Activated T-helper 2 cell treated with anti-CD3 and anti-CD28 coated beads, Interferon-gamma antibody, Interleukin-2, Interleukin-4, amounts not matched to agents 10 μg/mL and 5 μg/mL and 100 μg/mL, durations not matched to agents 14 hours and 24 hours and 36 hours (primary cell): Measurements from ENCODE around the gene NKD2. TPM values are rescaled to one million over a fixed set of nuclear protein-coding genes. Genes with fewer than 3 reads are reported as not detected.
A peak's percentile ranks its signal among the peaks of the same experiment; 100 is the strongest.

ENCODE experiments used
- DNase-seq: peaks from one replicate; pipeline ENCODE4 v3.0.0; 2021; ENCODE audit warnings: low spot score
- H3K27ac Mint-ChIP-seq: one replicate; pipeline ENCODE4 v1.8.0; 2021; ENCODE audit warnings: mixed read lengths
- H3K27me3 Mint-ChIP-seq: one replicate; pipeline ENCODE4 v1.8.0; 2021; ENCODE audit warnings: low read depth, mixed read lengths
- H3K36me3 Mint-ChIP-seq: one replicate; pipeline ENCODE4 v1.8.0; 2021; ENCODE audit warnings: low read depth, mixed read lengths
- H3K4me1 Mint-ChIP-seq: one replicate; pipeline ENCODE4 v1.8.0; 2021; ENCODE audit warnings: low read depth, mixed read lengths
- H3K4me3 Mint-ChIP-seq: one replicate; pipeline ENCODE4 v1.8.0; 2021; ENCODE audit warnings: low read depth, mild to moderate bottlenecking, moderate library complexity, mixed read lengths
- H3K9me3 Mint-ChIP-seq: one replicate; pipeline ENCODE4 v1.8.0; 2021; ENCODE audit warnings: mixed read lengths
- intact Hi-C: fragments of 100-400 bp; cut with micrococcal nuclease; formaldehyde crosslinking; loops from one replicate; pipeline ENCODE4 v1.15.1; 2023
- total RNA-seq: library from RNA; stranded (reverse); gene quantifications from 2 replicates; pipeline ENCODE4 v1.2.3, GENCODE V29; 2022

The NKD2 gene
- total RNA-seq, 1 donor from 2014 or later, result 14.4 TPM

DNA sequence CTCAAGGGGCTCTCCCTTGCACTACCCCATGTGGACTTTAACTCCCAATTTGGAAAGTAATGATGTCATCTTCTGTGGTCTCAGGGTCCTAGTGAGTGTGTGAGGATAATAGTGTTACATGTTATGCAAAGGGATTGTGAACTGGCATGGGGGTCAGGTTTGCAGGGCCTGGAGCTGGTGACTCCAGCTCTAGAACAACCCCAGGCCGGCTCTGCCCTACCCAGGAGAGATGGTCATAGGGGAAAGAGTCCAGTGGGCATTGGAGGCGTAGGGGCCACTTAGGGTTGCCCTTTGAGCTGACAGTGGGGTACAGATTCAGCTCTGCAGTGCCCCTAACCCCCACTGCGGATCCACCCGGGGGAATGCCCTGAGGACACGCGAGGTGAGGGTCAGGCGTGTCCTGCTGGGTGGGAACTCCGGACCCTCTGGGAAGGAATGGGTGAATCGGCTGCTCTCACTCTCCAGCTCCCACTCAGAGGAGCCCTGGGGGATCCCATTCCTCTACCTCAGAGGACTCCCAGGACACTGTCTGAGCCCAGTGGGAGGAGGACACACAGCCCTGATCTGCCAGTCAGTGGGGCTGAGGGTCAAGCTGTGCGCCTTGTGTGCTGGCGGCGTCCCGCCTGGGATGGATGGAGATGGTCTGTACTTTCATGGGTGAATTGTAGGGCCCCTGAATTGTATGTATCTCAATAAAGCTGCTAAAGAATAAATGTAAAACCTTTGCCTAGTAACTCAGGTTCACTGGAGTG is 2.5 kb upstream of the NKD2 start:
- Mint-ChIP-seq H3K4me1 (peaks cover 39% of the 10 kb centered on the region), H3K27me3 (peaks cover 13% of the 10 kb centered on the region), H3K4me3 (peak overlapping the region; percentile 56), H3K36me3 (peaks cover 2% of the 10 kb centered on the region), H3K9me3 (no peaks in the 10 kb centered on the region), H3K27ac (no peak overlapping the region)
- no peak for DNase-seq
- intact Hi-C loops, result loop anchor here (2.0 to 5.0 kb wide), 2 partner anchors 49 to 101 kb away; no protein-coding TSS in a partner anchor

DNA sequence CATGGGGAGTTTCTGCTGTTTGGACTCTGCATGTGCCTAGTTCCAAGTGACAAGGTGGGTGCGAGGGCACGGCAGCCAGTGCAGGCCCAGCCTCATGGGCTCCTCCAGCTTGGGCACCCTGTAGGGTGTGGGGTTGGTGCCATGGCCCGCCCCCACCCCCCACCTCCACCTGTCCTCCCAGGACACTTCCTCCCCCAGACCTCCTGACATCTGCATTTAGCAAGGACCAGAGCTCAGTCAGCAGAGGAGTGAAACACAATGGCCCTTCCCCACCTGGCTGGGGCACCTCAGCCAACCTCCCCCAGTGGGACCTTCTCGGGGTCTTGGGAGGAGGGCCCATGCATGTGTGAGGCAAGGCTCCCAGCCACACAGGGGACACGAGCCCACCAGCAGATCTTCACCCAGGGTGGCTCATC is 1.9 kb upstream of the NKD2 start:
- no peak for DNase-seq
- Mint-ChIP-seq H3K27ac (no peak overlapping the region), H3K9me3 (no peaks in the 10 kb centered on the region), H3K27me3 (peaks cover 13% of the 10 kb centered on the region), H3K36me3 (peaks cover 8% of the 10 kb centered on the region), H3K4me3 (no peak overlapping the region), H3K4me1 (peaks cover 43% of the 10 kb centered on the region)
- intact Hi-C loops, result loop anchor here (5.0 kb wide), 1 partner anchor 101 kb away; no protein-coding TSS in a partner anchor

DNA sequence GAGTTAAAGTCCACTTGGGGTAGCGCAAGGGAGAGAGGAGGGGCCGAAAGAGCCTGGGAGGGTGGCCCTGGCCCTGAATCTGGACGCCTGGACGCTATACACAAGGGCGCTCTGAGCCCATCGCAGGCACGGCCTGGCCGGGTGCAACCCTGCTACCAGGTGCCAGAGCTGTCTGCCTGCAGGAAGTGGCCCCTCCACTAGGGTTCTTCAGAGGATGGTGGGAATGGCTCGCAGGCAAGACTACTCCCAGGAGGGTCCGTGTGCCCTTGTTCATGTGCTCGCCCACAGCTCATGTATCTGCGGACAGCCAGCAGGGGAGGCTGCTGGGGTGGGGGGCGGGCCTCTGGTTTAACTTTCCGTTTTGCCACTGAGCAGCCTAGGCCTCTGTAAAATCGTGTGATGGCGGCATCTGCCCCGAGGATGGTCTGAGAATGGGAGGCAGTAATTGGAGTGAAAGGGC is 1.4 kb upstream of the NKD2 start:
- peak overlapping the region; percentile 7 for H3K4me3 Mint-ChIP-seq
- H3K4me1 Mint-ChIP-seq, result peaks cover 40% of the 10 kb centered on the region
- DNase-seq, result no peak
- intact Hi-C loops, result loop anchor here (5.0 kb wide), 1 partner anchor 100 kb away; no protein-coding TSS in a partner anchor
- no peak overlapping the region for H3K27ac Mint-ChIP-seq
- no peaks in the 10 kb centered on the region for H3K9me3 Mint-ChIP-seq
- peaks cover 13% of the 10 kb centered on the region for H3K27me3 Mint-ChIP-seq
- H3K36me3 Mint-ChIP-seq, result peaks cover 8% of the 10 kb centered on the region

DNA sequence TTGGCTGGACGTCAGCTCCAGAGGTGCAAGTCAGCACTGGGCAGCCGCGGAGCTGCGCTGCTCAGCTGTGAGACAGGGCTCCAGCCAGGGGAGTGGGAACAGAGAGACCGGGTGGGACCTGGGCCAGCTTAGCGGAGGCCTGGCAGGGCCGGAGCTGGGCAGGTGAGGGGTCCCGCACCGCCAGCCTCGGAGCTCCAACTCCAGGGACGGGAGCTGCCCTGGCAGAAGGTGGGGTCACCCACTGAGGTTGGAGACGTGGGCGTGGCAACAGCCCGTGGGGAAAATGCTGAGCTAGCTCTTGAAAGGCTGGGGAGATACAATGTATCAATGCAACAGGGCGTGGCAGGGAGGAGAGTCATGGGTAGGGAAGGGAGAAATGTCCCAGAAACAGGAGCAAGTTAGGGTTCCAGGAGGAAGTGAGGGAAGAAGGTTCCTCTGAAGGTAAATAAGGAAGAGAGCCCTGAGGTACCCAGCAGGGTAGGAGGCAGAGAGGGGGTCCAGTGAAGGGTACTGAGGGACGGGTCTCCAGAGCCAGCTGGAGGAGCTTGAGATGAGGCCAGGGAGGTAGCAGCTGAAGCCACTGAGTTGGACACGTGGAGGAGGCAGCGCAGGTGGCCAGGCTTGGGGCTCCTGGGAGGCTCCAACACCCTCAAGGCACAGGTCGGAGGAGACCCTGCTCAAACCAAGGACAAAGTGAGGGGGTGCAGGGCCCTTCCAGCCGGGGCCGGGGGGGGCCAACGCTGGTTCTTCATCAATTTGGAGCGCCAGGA is 736 bp upstream of the NKD2 start:
- DNase-seq, result no peak
- peak overlapping the region; percentile 74 for H3K4me3 Mint-ChIP-seq
- H3K27me3 Mint-ChIP-seq, result peaks cover 13% of the 10 kb centered on the region
- peaks cover 8% of the 10 kb centered on the region for H3K36me3 Mint-ChIP-seq
- H3K9me3 Mint-ChIP-seq, result no peaks in the 10 kb centered on the region
- intact Hi-C loops, result loop anchor here (5.0 kb wide), 1 partner anchor 99 kb away; no protein-coding TSS in a partner anchor
- peaks cover 36% of the 10 kb centered on the region for H3K4me1 Mint-ChIP-seq
- H3K27ac Mint-ChIP-seq, result no peak overlapping the region

DNA sequence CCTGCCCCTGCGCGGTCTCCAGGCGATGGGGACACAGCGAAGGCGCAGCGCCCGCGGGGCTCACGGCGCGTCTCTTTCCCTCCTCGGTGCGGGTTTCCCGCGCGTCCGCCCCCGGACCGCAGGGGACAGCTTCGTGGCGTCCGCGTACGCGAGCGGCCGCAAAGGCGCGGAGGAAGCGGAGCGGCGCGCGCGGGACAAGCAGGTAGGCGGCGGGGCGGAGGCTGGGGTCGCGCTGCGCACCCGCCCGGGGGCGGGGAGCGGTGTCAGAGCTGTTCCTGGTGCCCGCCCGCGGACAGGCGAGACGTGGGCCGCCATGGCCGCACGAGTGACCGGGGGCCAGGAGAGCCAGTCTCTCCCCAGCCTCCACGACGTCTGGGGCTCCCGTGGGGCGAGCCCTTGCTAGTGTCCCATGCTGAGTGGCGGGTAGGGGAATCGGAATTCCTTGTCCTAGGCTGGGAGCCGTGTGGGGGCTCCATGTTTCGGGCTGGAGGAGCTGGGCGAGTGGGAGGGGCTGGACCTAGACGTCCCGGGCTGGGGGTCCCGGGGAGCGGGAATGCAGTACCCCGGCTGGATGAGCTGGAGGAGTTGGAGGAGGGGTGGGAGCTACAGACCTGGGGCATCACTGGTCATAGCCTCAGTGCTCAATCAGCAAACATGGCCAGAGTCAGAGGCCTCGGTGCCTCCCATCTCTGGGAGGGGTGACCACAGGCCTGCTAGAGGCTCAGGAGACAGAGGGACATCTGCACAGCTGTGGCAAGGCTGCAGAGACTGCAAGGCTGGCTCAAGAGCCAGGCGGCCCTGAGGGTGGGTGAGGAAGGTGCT is 968 bp downstream of the NKD2 start:
- Mint-ChIP-seq H3K27ac (no peak overlapping the region), H3K4me3 (peak overlapping the region; percentile 69)

DNA sequence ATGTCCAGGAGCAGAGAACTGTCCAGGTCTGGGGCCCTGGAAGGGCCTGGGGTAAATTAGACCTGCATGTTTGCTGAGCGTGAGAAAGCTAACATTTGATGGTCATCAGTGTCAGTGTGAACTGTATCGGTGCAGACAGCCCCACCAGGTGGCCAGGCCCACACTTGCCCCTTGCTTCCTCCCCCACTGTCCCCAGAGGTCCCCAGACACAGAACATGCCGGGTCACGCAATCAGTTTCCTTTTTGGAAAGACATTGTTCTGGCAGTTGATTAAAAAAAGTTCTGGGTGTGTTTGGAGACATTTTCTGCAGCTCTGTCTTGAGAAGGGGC is 1.5 kb downstream of the NKD2 start:
- intact Hi-C loops, result loop anchor here (2.0 kb wide), 1 partner anchor 45 kb away; no protein-coding TSS in a partner anchor
- Mint-ChIP-seq H3K4me3 (peak overlapping the region; percentile 69), H3K9me3 (no peaks in the 10 kb centered on the region), H3K4me1 (peaks cover 27% of the 10 kb centered on the region), H3K27ac (no peak overlapping the region), H3K27me3 (peaks cover 13% of the 10 kb centered on the region), H3K36me3 (peaks cover 8% of the 10 kb centered on the region)
- DNase-seq, result no peak

More for the DNA sequence above, 968 bp downstream of the NKD2 start:
- intact Hi-C loops, result loop anchor here (2.0 to 5.0 kb wide), 2 partner anchors 45 to 98 kb away; no protein-coding TSS in a partner anchor
- no peak for DNase-seq
- peaks cover 8% of the 10 kb centered on the region for H3K36me3 Mint-ChIP-seq
- H3K9me3 Mint-ChIP-seq, result no peaks in the 10 kb centered on the region
- peaks cover 27% of the 10 kb centered on the region for H3K4me1 Mint-ChIP-seq
- H3K27me3 Mint-ChIP-seq, result peaks cover 13% of the 10 kb centered on the region

DNA sequence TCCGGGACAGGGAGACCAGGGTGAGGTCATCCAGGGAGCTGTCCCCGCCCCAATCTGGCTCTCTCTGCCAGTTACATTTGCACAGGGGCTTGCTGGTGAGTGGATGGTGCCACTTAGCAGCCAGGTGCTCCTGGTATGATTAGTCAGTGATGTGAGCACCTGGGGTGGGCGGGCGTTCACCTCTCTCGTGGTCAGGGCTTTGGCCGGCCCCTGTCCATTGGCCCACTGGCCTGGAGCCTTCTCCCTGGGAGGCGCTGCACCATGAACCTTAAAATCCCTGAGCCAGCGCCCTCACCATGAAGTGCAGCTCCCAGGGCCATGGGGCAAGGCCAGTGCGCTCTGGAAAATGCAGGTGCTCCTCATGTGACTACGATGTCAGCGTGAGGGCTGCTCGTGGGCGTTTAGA is 2.0 kb downstream of the NKD2 start:
- Mint-ChIP-seq H3K27me3 (peaks cover 13% of the 10 kb centered on the region), H3K4me3 (peak overlapping the region; percentile 69), H3K4me1 (peaks cover 27% of the 10 kb centered on the region), H3K27ac (no peak overlapping the region), H3K9me3 (no peaks in the 10 kb centered on the region), H3K36me3 (peaks cover 8% of the 10 kb centered on the region)
- intact Hi-C loops, result loop anchor here (1.0 to 2.0 kb wide), 2 partner anchors 46 to 87 kb away; no protein-coding TSS in a partner anchor
- DNase-seq, result no peak

DNA sequence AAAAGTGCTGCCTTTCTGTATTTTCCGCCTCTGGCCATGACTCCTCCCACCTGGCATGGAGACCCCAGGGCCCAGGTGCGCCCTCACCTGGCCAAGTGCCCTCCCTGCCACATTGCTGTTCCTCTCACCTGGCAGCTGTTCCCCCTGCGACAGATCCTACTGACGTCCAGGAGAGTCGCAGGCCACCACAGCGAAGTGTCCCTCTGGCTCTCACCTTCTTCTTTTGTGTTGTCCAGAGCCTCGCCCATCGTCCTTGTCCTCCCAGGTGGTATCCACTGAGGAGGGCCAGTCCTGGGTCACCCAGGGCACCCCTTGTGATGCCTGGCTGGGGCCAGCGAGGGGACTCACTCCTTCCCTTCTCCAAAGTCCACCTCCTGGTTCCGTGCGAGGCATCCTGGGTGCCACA is 2.6 kb downstream of the NKD2 start:
- H3K9me3 Mint-ChIP-seq, result no peaks in the 10 kb centered on the region
- H3K27ac Mint-ChIP-seq, result no peak overlapping the region
- H3K27me3 Mint-ChIP-seq, result peaks cover 10% of the 10 kb centered on the region
- peak; percentile 49 for DNase-seq
- intact Hi-C loops, result loop anchor here (1.0 to 2.0 kb wide), 2 partner anchors 46 to 88 kb away; no protein-coding TSS in a partner anchor
- peaks cover 24% of the 10 kb centered on the region for H3K4me1 Mint-ChIP-seq
- H3K4me3 Mint-ChIP-seq, result peak overlapping the region; percentile 53
- peaks cover 8% of the 10 kb centered on the region for H3K36me3 Mint-ChIP-seq

DNA sequence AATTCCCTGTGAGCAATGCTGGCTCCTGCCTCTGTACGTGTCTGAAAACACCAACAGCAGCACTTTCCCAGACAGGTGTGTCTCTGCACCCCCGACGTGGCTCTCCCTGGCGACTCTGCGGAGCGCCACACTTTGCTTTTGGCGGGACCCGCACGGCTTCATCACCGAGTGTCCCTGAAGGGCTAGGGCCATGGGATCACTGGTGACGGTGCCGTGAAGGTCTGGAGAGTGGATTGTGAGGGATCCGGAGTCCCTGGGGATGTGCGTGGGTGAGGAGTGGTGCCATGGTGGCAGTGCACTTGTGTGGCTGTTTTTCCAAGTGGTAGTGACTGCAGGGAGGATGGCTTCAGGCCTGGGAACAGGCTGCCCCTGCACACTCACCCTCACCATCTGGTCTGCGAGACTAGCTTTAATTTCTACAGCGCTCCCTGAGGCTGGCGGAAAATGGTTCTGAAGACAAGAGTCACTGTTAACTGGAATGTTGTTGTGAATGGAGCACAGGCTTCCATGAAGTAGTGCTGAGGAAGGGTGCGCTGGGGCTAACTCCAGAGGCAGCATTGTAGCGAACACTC is 3.2 kb downstream of the NKD2 start:
- intact Hi-C loops, result loop anchor here (1.0 to 2.0 kb wide), 2 partner anchors 47 to 89 kb away; no protein-coding TSS in a partner anchor
- H3K27ac Mint-ChIP-seq, result no peak overlapping the region
- DNase-seq, result no peak
- no peaks in the 10 kb centered on the region for H3K9me3 Mint-ChIP-seq
- H3K4me3 Mint-ChIP-seq, result no peak overlapping the region
- H3K27me3 Mint-ChIP-seq, result peaks cover 4% of the 10 kb centered on the region
- H3K36me3 Mint-ChIP-seq, result peaks cover 8% of the 10 kb centered on the region
- peaks cover 23% of the 10 kb centered on the region for H3K4me1 Mint-ChIP-seq

DNA sequence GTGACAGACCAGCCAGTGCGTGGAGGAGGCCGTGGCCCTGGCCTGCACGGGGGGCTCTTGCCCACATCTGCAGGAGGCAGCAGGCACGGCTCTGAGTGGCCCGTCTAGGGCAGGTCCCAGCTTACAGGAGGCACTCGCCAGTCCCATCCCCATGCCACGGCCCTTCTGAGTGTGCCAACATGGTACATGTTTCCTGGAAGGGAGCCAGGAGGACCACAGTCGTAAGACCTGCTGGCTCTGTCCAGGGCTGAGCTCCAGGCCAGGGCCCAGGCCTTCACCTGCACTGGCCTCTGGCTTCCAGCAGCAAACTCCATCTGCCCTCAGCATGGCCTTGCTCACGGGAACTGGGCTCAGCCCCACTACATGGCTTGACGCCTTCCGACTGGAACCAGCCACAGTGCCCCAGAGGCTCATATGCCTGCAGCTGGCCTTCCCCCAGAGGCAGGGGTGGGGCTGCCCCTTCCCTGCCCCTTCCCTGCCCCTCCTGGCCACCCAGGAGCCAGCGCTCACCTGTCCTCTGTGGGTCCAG is 3.8 kb downstream of the NKD2 start:
- no peak for DNase-seq
- Mint-ChIP-seq H3K4me3 (no peak overlapping the region), H3K9me3 (no peaks in the 10 kb centered on the region), H3K36me3 (peaks cover 8% of the 10 kb centered on the region), H3K27me3 (peaks cover 3% of the 10 kb centered on the region), H3K27ac (no peak overlapping the region), H3K4me1 (peaks cover 21% of the 10 kb centered on the region)
- intact Hi-C loops, result no loop called here

DNA sequence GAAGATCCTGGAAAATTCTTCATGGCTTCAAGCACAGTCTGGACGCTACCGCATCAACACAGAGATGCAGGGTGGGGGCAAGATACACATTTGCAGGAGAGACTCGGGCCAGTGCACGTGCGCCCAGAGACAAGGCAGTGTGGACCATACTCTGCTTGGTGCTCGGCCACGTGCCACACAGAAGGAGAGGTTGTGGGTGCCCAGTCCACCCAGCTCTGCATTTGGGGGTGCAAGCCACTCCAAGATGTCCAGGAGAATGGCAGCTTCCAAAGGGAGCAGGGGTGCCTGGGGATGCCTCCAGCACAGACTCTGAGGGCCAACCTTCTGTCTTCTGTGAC is 4.3 kb downstream of the NKD2 start:
- H3K4me3 Mint-ChIP-seq, result no peak overlapping the region
- intact Hi-C loops, result no loop called here
- peaks cover 20% of the 10 kb centered on the region for H3K4me1 Mint-ChIP-seq
- H3K27me3 Mint-ChIP-seq, result peaks cover under 1% of the 10 kb centered on the region
- no peak overlapping the region for H3K27ac Mint-ChIP-seq
- peaks cover 8% of the 10 kb centered on the region for H3K36me3 Mint-ChIP-seq
- no peaks in the 10 kb centered on the region for H3K9me3 Mint-ChIP-seq
- DNase-seq, result no peak
